GM21381 (cell line): ENCODE data around the gene BLID.

Experiments used
- ATAC-seq: cut with Tn5 transposase; IDR thresholded peaks from one replicate; pipeline ENCODE4 v1.9.1; 2021; ENCODE audit warnings: mild to moderate bottlenecking, moderate library complexity; ENCODE audit not compliant: unreplicated experiment

BLID gene

GRCh38 chr11:122107045-122107444 is 9.0 kb downstream of the BLID start:
- ATAC-seq, result no peak

DNA sequence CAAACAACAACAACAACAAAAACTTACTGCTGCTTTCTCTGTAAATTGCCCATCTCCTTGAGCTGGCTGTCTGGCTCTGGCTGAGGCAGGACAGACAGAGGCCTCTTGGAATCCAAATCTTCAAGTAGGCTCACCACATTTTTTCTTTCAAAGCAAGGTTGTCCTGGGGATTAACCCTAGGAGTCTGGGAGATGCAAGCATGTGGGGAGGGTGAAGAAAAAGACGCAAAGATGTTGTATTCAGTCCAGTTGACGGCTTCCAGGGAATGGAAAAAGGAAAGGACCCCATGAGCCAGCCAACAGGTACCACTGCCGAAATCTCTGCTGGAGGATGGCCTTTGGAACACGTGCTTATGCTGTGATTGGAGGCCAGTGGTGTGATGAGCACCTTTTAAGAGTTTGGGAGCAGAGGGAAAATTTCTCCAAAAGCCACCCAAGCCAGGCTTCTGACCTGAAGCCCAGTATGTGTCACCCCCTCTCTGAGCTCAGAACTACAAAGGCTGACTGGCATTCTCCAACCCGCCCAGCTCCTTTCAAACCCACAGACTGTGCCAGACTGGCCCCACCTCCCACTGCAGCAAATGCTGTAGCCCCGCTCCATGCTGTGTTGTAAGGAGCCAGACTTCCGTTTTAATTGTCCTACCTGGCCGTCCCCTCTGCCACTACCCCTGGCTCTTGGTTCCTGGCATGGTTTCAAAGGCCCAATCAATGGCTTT is 10.8 kb downstream of the BLID start:
- ATAC-seq, result no peak

- ATAC-seq, result no peak
Measured at GRCh38 chr11:122104341-122104740, 11.7 kb downstream of the BLID start.

DNA sequence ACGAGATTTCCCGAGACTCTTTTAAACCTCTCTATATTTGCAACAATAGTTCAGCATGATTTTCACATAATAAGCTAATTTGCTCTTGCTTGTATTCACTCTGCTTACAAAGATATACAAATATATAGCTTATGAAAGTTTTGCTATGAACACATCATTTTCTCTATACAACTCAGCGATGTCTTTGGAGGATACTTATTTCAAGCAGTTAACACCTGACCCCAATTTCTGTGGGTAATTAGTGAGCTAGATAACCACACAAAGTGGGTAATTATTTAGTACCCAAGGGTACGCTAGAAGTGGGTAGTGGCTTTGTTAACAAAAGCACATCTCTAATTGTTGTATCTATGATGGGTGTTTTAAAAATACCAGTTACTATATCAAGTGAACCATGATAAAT is 12.3 kb downstream of the BLID start:
- no peak for ATAC-seq

GRCh38 chr11:122103321-122103720 is 12.7 kb downstream of the BLID start:
- ATAC-seq, result no peak

DNA sequence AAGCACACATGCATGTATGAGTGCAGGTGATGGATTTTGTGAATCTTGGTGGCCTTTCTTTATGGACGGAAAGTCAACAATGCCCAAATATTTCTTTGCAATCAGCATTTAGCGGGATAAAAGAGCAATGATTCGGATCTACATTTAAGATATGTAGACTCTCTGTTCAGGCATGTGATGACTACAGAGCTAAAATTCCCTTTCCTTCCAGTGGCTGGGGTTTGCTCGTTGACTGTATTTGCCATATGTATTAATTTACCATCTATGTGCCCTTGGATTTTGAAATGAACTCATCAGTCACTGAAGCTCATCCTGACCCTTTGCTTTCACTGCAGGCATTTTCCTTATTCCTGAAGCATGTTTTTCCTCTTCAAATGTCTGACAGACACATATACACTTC is 13.6 kb downstream of the BLID start:
- ATAC-seq, result no peak

DNA sequence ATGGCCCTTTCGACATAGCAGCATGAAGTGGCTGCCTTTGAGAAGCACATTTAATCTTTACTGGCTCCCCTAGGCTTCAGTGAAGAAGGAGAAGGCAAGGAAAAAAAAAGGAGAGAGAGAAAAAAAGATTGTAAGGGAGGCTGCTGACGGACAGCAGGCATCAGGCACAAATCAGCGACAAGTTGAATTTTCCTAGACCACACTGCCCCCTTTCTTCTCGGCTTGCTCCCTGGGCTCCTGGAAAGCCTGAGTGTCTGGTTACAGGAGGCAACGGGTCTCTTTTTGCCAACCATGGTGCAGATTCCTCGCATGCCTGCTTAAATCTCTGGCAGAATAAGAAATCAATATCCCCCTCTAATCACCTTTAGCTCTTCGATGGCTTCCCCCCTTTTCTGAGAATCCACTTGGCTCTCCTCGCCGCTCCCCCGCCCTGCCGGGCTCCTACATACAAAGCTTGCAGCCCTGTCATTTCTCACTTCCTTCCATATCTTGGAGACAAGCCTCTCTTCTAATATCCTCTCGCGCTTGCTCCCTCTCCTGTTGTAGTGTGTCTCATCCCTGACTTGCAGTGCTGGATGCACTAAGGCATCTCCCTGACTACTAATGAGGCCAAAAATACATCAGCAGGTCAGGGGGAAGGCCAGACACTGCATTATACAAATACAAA is 14.3 kb downstream of the BLID start:
- no peak for ATAC-seq

DNA sequence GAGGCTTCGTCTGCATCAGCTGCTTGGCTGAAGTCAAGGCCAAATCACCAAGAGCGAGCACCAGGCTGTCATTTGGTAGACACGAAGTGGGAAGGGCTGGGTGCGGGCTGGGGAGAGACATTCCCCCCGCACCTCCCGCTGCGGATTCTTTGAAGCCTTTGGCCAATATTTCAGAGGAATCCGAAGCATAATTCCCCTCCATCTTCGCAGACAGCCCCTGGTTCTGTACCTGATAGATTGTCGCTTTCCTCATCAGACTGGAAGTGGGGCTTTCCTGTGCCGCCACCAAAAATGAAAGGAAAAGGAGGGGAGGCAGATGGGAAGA is 15.3 kb downstream of the BLID start:
- no peak for ATAC-seq

- ATAC-seq, result no peak
Measured at GRCh38 chr11:122100037-122100755, 15.8 kb downstream of the BLID start.

GRCh38 chr11:122099374-122100036 is 16.5 kb downstream of the BLID start:
- ATAC-seq, result no peak

GRCh38 chr11:122098261-122098980 is 17.6 kb downstream of the BLID start:
- no peak for ATAC-seq

DNA sequence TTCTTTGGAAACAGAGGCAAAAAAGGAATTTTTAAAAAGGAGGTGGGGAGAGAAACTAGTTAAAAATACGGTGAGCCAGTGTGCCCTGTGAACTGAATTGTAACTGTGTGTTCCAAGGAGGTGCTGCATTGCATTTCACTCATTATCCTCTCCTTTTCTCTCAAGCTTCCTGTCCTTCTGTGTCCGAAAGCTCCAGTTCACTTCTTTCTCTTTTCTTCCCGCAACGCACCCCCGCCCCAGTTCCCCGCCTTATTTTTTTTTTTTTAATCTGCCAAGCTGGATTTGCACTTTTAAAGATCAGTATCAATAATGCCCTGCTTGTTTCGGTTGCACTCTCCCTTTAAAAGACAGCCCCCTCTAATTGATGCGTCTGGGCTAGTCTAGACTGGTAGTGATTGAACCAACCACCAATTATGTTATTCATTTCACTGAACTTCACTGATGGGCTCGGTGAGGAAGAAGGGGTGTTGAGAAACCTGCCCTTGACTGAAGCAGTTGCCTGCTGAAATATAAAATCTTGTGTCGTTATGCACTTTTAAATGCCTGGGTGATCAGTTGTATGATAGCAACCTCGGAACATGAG is 18.5 kb downstream of the BLID start:
- no peak for ATAC-seq

- no peak for ATAC-seq
Measured at GRCh38 chr11:122096272-122097112, 19.5 kb downstream of the BLID start.

- no peak for ATAC-seq
Measured at GRCh38 chr11:122095681-122096262, 20.2 kb downstream of the BLID start.

DNA sequence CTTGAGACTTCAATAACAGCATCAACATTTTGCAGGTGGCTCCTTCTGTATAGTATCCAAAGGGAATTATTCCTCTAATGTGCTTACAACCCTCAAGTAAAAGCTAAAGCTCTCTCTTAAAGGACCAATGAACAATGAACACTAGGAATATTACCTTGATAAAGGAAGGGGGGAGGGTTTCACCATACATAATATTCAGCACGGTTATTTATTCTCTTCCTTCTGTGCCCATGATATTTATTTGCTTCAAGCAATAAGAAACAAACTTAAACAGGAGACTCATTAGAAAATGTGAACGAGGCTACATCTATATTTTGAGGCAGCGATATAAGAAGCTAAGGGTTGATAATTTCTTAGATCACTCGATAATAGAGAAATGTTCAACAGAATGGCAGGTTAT is 21.2 kb downstream of the BLID start:
- ATAC-seq, result no peak

DNA sequence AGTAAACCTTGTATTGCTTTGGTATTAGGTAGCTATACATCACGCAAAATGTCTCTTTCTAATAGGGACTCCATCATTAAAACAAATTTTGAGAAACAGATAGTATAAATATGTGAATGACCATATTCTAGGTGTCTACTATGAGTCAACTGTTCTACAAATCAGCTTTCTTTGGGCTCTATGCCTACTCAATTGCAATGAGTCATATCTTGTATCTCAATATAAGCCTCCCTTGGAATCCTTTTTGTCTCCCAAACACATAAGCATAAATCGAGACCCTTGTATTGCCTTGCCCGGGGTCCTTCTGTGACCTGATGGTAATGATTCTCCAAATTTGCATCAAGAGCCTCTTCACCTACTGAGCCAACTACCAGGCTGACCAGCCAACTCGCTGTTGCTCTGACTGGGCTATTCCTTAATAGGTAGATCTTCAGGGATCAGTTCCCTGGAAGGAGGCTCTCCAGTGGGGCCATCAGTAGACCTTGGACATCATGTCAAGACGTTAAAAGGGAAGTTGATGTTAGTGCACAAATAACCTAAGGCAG is 22.2 kb downstream of the BLID start:
- no peak for ATAC-seq

DNA sequence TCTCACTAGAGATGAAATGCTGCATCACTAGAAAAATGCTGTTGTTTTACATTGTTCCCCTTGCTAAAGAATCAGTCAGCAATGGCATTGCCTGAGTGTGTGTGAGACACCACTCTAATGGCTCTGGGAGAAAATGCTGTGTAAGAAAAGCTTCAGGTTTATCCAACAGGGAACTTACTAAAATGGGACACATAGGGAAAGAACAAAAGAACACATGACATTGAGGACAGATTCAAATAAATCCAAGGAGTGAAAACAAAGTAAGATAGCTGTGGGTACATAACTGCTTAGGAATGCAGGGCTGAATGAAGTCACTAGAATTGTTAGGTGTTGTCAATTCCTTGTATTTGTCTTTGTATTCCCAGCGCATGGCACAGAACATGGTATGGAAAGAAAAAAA is 24.2 kb downstream of the BLID start:
- ATAC-seq, result no peak

DNA sequence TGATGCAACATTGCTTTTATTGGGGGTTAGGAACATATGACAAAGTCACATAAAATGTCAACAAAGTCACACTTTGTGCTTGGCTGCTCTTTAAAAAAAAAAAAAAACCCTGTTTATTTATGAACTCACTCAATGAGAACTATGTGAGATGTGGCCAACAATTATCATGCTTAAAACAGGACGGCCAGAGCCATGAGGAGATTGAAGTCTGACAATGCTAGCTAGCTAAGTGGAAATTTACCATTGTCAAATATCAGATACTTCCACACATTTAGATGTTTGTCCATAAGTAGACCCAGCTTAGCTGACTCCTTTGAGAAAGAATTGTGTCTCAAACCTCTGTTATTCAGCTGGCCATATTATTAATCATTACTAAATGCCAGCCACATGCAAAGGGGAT is 26.9 kb downstream of the BLID start:
- ATAC-seq, result no peak

GRCh38 chr11:122085712-122086111 is 30.3 kb downstream of the BLID start:
- ATAC-seq, result no peak
